ENCODE results near the gene ROS1.

- no peak for TF ChIP-seq SIN3A (IDR thresholded peaks at IDR 0.05; ENCODE audit: borderline replicate concordance, insufficient read depth, low read length)
- no peak for TF ChIP-seq POLR2AphosphoS5 (IDR thresholded peaks at IDR 0.05; ENCODE audit: low read depth, low read length)
- no peak for TF ChIP-seq TAF1 (IDR thresholded peaks at IDR 0.05; ENCODE audit: borderline replicate concordance, insufficient read depth, low read length)
Measured at GRCh38 chr6:117351521-117351920, 74.2 kb downstream of the ROS1 start.

Measured in PFSK-1 (cell line).